HG03439 (cell line): ENCODE measurements around the gene CIITA.
"Not testable (repeated sequence)": the region's sequence is repeated elsewhere in the genome, so short reads cannot be mapped to it uniquely, and the experiment has no call there.

Experiments
- ATAC-seq: cut with Tn5 transposase; IDR thresholded peaks from one replicate; pipeline ENCODE4 v1.9.1; 2021; ENCODE audit warnings: mild to moderate bottlenecking, moderate library complexity; ENCODE audit not compliant: unreplicated experiment

Gene CIITA

GRCh38 chr16:10876799-10877341, at the start of gene CIITA:
Gene CIITA, plus strand, starts transcription at chr16:10877202. Its CDS starts 129 bp downstream, at chr16:10877331.
- ATAC-seq = peak; percentile 55

GRCh38 chr16:10827691-10828341, 49.2 kb upstream of the CIITA start:
- ATAC-seq = no peak

- ATAC-seq = no peak
These were observed 48.1 kb upstream of the CIITA start for GRCh38 chr16:10828851-10829366.

GRCh38 chr16:10829390-10830098, 47.5 kb upstream of the CIITA start:
- ATAC-seq = not testable (repeated sequence)

DNA sequence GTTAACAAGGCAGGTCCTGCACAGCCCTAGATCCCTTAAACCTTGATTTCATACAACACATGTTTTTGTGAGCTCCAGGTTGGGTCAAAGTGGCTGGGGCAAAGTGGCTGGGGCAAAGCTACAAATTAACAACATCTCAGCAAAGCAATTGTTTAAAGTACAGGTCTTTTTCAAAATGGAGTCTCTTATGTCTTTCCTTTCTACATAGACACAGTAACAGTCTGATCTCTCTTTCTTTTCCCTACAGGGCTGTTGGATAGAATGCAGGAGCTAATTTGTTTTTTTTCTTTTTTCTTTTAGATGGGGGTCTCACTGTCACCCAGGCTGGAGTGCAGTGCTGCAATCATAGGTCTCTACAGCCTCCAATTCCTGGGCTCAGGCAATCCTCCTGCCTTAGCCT, 46.8 kb upstream of the CIITA start:
- not testable (repeated sequence) for ATAC-seq

GRCh38 chr16:10831894-10832886, 44.8 kb upstream of the CIITA start:
- no peak for ATAC-seq

GRCh38 chr16:10833271-10833670, 43.7 kb upstream of the CIITA start:
- no peak for ATAC-seq

- ATAC-seq = no peak
These were observed 42.9 kb upstream of the CIITA start for GRCh38 chr16:10834130-10834529.

DNA sequence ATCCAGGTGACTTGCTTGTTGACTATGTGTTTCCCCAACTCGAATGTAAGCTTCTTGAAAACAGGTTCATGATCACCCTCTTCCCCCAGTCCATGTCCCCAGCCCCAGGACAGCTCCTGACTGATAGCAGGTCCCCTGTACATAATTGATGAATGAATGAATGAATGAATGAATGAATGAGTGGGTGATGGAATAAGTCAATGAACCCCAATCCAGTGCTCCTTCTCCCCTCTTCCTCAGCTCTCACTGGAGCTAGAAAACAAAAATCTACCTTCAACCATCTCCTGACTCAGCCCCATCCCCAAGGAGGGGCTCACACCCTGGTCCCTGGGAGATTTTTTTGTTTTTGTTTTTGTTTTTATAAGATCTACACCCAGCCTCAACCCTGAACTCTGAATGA, 42.2 kb upstream of the CIITA start:
- no peak for ATAC-seq

GRCh38 chr16:10835281-10835931, 41.6 kb upstream of the CIITA start:
- no peak for ATAC-seq

DNA sequence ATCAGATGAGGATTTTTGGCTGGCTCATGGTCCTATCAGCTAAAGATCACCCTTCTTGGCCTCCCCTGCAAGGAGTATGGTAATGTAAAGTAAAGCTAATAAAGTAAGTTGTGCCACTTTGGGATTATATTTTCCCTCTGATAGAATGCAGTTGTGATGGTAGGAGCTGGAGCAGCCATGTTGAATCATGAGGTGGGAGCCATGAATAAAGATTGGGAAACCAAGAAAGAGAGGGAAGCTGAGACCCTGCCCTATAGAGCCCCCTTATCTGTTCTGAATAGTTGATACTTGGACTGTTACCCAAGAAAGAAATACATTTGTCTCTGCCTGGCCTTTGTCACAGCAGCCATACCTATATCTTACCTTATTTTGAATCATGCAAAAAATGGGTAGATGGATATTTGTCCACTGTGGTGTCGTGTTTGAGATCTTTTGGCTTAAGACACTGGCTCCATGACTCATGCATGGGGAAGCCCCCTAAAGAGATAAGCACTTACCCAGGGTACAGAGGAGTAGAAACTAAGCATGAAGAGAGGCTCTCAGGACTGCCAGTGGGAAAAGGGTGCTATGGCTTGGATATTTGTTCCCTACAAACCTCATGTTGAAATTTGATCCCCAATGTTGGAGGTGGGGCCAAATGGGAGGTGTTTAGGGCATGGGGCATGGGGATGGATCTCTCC, 40.7 kb upstream of the CIITA start:
- ATAC-seq = no peak

GRCh38 chr16:10838621-10839278, 38.3 kb upstream of the CIITA start:
- no peak for ATAC-seq

GRCh38 chr16:10839279-10839666, 37.7 kb upstream of the CIITA start:
- no peak for ATAC-seq

GRCh38 chr16:10840703-10841102, 36.3 kb upstream of the CIITA start:
- ATAC-seq = no peak

DNA sequence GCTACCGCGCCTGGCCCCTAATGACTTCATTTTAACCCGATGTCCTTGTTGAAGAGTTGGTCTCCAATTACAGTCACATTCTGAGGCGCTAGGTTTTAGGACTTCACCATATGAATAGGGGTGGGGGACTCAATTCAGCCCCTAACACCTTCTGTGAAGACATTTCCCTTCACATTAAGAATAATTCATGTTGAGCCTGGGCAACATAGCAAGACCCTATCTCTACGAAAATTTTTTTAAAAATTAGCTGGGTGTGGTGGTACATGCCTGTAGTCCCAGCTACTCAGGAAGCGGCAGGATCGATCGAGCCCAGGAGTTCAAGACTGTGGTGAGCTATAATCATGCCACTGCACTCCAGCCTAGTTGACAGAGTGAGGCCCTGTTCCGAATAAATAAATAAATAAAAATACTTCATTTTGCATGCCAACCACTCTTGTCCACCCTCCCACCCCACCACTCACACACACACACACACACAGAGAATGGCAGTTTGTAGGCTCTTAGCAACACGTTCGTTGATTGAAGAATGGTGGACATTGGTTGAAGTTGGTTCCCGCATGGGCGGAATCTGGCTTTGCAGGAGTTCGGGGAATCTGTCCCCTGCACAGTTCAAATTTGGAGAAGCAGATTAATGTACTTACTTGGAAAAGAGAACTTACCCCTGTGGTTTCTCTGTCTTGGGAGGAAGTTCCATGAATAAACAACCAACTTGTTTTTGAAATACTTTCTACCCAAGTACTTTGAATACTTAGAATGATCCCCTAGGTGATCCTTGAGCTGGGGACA, 30.6 kb upstream of the CIITA start:
- ATAC-seq = no peak

DNA sequence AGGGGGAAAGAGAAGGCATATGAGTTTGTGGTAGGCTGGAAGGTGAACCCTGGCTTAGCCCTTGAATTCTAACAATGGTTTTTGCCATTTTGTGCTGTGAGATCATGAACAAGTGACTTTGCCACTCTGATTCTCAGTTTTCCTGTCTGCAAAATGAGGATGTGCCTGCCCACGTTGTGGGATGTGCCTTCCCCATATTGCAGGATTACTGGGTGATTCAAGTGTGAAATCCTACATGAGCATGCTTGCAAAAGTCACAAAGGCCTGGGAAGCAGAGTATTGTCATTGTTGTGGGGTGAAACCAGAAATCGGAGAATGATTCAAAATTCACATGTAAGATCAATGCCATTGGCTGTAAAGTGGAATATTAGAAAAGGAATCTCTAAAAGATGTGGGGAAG, 29.8 kb upstream of the CIITA start:
- ATAC-seq = no peak

DNA sequence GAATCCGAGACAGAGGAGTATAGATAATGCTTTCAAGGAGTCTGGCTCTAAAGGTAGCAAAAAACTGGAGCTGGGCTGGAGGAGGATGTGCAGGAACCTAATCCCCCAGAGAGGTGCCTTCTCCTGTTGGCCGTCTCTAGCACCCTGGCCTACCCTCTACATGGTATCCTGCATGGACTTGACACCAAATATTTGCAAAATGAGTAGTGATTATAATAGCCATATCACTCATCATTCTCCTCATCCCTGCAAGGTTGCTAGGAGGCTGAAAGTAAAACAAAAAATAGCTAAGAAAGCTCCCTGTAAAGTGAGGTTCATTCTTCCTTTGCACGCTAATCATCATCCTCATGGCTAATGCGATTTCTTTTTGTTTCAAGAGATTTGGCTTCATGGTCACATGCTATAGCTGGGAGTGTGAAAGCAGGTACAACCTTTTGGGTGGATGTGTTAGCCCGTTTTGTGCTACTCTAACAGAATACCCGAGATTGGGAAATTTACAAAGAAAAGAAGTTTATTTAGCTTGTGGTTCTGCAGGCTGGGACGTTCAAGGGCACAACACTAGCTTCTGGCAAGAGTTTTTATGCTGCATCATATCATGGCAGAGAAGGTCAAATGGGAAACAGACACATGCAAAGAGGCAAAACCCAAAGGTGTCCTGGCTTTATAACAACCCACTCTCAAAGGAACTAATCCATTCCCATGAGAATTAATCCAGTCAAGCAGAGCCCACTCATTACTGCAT, 27.1 kb upstream of the CIITA start:
- no peak for ATAC-seq

GRCh38 chr16:10850478-10850850, 26.5 kb upstream of the CIITA start:
- ATAC-seq = no peak
